Heart left ventricle (tissue), 16 donors: Measurements from ENCODE around the gene ENAM. TPM values are rescaled to one million over a fixed set of nuclear protein-coding genes. Genes with fewer than 3 reads are reported as not detected.

ENCODE experiments used
- ATAC-seq, 4 donors: fragments of 200-7000 bp; cut with Tn5 transposase; one replicate each; pipeline ENCODE4 v1.9.1; 2020 to 2022; ENCODE audit warnings: moderate library complexity in 4 of 4, mild to moderate bottlenecking in 3 of 4, moderate number of reproducible peaks in 1 of 4
- DNase-seq, 5 donors: peaks; one replicate each; pipeline ENCODE4 v3.0.0-alpha.2; 2020
- H3K27ac ChIP-seq, 12 donors: fragments of 200-600 bp; sonication (generic) in 4 of 12; one replicate each; pipeline versions ENCODE4 v1.5.0 to v1.8.0; 2016 to 2022; ENCODE audit warnings: mild to moderate bottlenecking in 2 of 12
- H3K27me3 ChIP-seq, 9 donors: fragments of 200-600 bp; sonication (generic) in 2 of 9; one replicate each; pipeline versions ENCODE4 v1.5.1 to v1.8.0; 2016 to 2022; ENCODE audit warnings: mild to moderate bottlenecking in 3 of 9
- H3K36me3 ChIP-seq, 9 donors: fragments of 200-600 bp; sonication (generic) in 2 of 9; one replicate each; pipeline versions ENCODE4 v1.5.0 to v1.8.0; 2018 to 2022; ENCODE audit warnings: mild to moderate bottlenecking in 2 of 9
- H3K4me1 ChIP-seq, 12 donors: fragments of 200-600 bp; sonication (generic) in 4 of 12; one replicate each; pipeline versions ENCODE4 v1.5.0 to v1.8.0; 2016 to 2022; ENCODE audit warnings: mild to moderate bottlenecking in 3 of 12
- H3K4me3 ChIP-seq, 12 donors: fragments of 200-600 bp; sonication (generic) in 4 of 12; one replicate each; pipeline versions ENCODE4 v1.5.0 to v1.8.0; 2017 to 2022; ENCODE audit warnings: mild to moderate bottlenecking in 9 of 12, moderate library complexity in 4 of 12
- H3K9me3 ChIP-seq, 12 donors: fragments of 200-600 bp; sonication (generic) in 4 of 12; one replicate each; pipeline versions ENCODE4 v1.5.0 to v1.8.0; 2016 to 2022; ENCODE audit warnings: mild to moderate bottlenecking in 1 of 12
- CTCF ChIP-seq, 12 donors: fragments of 200-600 bp; sonication (generic) in 4 of 12; IDR thresholded peaks; one replicate each; pipeline versions ENCODE4 v1.5.0 to v1.8.0; 2018 to 2022; ENCODE audit warnings: antibody characterized with exemption in 12 of 12, mild to moderate bottlenecking in 5 of 12
- POLR2A ChIP-seq, 2 donors: fragments of 450-650 bp; IDR thresholded peaks; one replicate each; pipeline ENCODE4 v1.6.1; 2017; ENCODE audit warnings: antibody characterized with exemption in 2 of 2, mild to moderate bottlenecking in 2 of 2, moderate library complexity in 2 of 2
- WGBS, 4 donors: extraction: QIAGEN DNeasy Blood & Tissue Kit in 2 of 4; methylation state at CpG; one replicate each; pipeline versions ENCODE4 v1.1.5 to v1.1.7; 2013 to 2018; 5-methylcytosine and 5-hydroxymethylcytosine counted together
- intact Hi-C, 10 donors: fragments of 100-400 bp; cut with DNase I; formaldehyde crosslinking; loops; one replicate each; pipeline versions ENCODE4 v1.11.1 to v1.14.2; 2022
- polyA plus RNA-seq, 2 donors: library from polyadenylated mRNA; stranded (reverse); fragments of 200-250 nt; gene quantifications; one replicate each; pipeline ENCODE4 v1.2.3, GENCODE V29; 2013
- total RNA-seq, 9 donors: library from RNA; depleted of rRNA in 2 of 9; stranded (reverse); fragments of >200 nt in 2 of 9; fragmentation: NEBNext Ultra II Directional in 3 of 9; extraction: Animal tissue kit (Norgen Biotek cat#: 25700) in 3 of 9; gene quantifications; one replicate each; pipeline versions ENCODE4 v1.1.0 to v1.2.4, GENCODE V29; 2016 to 2023
- donor health status: ischemic (EF 13 %, LVEDD 7.1; RV severe dilation, severe dysfunction).
- donor health status: healthy with polysubstance abuse.
- donor health status: DM: no; HTN: yes; CAD: no.
- donor health status: DM: no; HTN: no; CAD: no.
- donor health status: ischemic (EF 25% LVEDD 6.9; RV normal size, moderate dysfunction).
- donor health status: ischemic (EF 25% LVEDD 5.7; RV mildly dilated, moderate dysfunction).
- donor health status: healthy.
- donor health status: DM: yes; HTN: yes; CAD: no.
- donor health status: ischemic (EF 35%, LVEDD 5.7; RV mildly dilated, moderate dysfunction).
- donor health status: nonischemic (EF 11% LVEDD 7.7; RV severe dilation, severe dysfunction).
- donor health status: DM: yes; HTN: yes; CAD: no.
- donor health status: PGD.
- donor health status: ischemic (EF 29% LVEDD 5.4; RV normal size, mild dysfunction).
- donor health status: nonischemic (EF 23%, LVEDD 6.1; RV moderate dilation, normal function).

The ENAM gene
- total and polyA plus RNA-seq, 11 donors, result 0.98 to 16.0 (median 6.8) TPM

GRCh38 chr4:70619288-70619687 is 9.3 kb upstream of the ENAM start:
- Histone ChIP-seq H3K27ac (no peak overlapping the region), H3K27me3 (no peaks in the 10 kb centered on the region), H3K36me3 (no peaks in the 10 kb centered on the region), H3K4me1 (peaks cover 0 to 5% (median 0%) of the 10 kb centered on the region in 12 donors), H3K4me3 (no peak overlapping the region), H3K9me3 (no peaks in the 10 kb centered on the region)
- TF ChIP-seq POLR2A (IDR thresholded peaks at IDR 0.05) (no peak), CTCF (IDR thresholded peaks at IDR 0.05) (no peak)
- DNase-seq (no peak), ATAC-seq (no peak)
- 82 to 88% (median 86%) methylated on average over 4 of the region's 4 CpGs for WGBS, 4 donors
- intact Hi-C loops, result no loop called here

- TF ChIP-seq POLR2A (IDR thresholded peaks at IDR 0.05) (no peak), CTCF (IDR thresholded peaks at IDR 0.05) (no peak)
- Histone ChIP-seq H3K36me3 (no peaks in the 10 kb centered on the region), H3K4me3 (no peak overlapping the region), H3K27ac (no peak overlapping the region), H3K9me3 (no peaks in the 10 kb centered on the region), H3K4me1 (peaks cover 0 to 2% (median 0%) of the 10 kb centered on the region in 12 donors), H3K27me3 (no peaks in the 10 kb centered on the region)
- ATAC-seq (no peak), DNase-seq (no peak)
- intact Hi-C loops, result no loop called here
- 95 to 98% (median 97%) methylated on average over 2 of the region's 2 CpGs for whole genome bisulfite sequencing, 4 donors
These were observed 8.8 kb upstream of the ENAM start for GRCh38 chr4:70619778-70620177.

GRCh38 chr4:70623323-70623722 is 5.2 kb upstream of the ENAM start:
- intact Hi-C loops, result no loop called here
- H3K9me3 ChIP-seq, result no peaks in the 10 kb centered on the region
- no peaks in the 10 kb centered on the region for H3K27me3 ChIP-seq
- WGBS, 4 donors, result 93 to 97% (median 95%) methylated on average over 3 of the region's 3 CpGs
- ATAC-seq, result no peak
- TF ChIP-seq POLR2A (IDR thresholded peaks at IDR 0.05) (no peak), CTCF (IDR thresholded peaks at IDR 0.05) (no peak)
- no peaks in the 10 kb centered on the region for H3K4me1 ChIP-seq
- no peaks in the 10 kb centered on the region for H3K36me3 ChIP-seq
- no peak for DNase-seq
- no peak overlapping the region for H3K27ac ChIP-seq
- no peak overlapping the region for H3K4me3 ChIP-seq

- Histone ChIP-seq H3K4me3 (no peak overlapping the region), H3K9me3 (no peaks in the 10 kb centered on the region), H3K27me3 (no peaks in the 10 kb centered on the region), H3K27ac (no peak overlapping the region), H3K4me1 (no peaks in the 10 kb centered on the region), H3K36me3 (no peaks in the 10 kb centered on the region)
- intact Hi-C loops, result no loop called here
- no peak for DNase-seq
- no peak for ATAC-seq
- 60 to 71% (median 64%) methylated on average over 1 of the region's 1 CpG for WGBS, 4 donors
- TF ChIP-seq CTCF (IDR thresholded peaks at IDR 0.05) (no peak), POLR2A (IDR thresholded peaks at IDR 0.05) (no peak)
These were observed 4.2 kb upstream of the ENAM start for GRCh38 chr4:70624226-70624793.
